SK-N-SH treated with all-trans-retinoic acid at 6 μM for 48 hours (cell line): ENCODE measurements around the gene HOXA2.

ENCODE experiments used
- CSDC2 ChIP-seq: fragments of 250-450 bp; sonication (Bioruptor Pico); IDR thresholded peaks from 2 replicates; pipeline ENCODE4 v1.5.0; 2020; ENCODE audit warnings: mild to moderate bottlenecking, moderate library complexity
- TOX ChIP-seq: fragments of 250-450 bp; sonication (Bioruptor Pico); IDR thresholded peaks from 2 replicates; pipeline ENCODE4 v1.8.0; 2021; ENCODE audit warnings: mild to moderate bottlenecking, moderate library complexity, borderline replicate concordance
- ZC3H10 ChIP-seq: fragments of 250-450 bp; sonication (Bioruptor Pico); IDR thresholded peaks from 2 replicates; pipeline ENCODE4 v1.5.1; 2021; ENCODE audit warnings: mild to moderate bottlenecking, moderate library complexity
- ZFP3 ChIP-seq: fragments of 250-450 bp; sonication (Bioruptor Pico); IDR thresholded peaks from 2 replicates; pipeline ENCODE4 v1.5.0; 2020; ENCODE audit warnings: mild to moderate bottlenecking, moderate library complexity
- ZFP30 ChIP-seq: fragments of 450-650 bp; formaldehyde crosslinking; IDR thresholded peaks from 2 replicates; pipeline ENCODE4 v1.5.0; 2022; ENCODE audit warnings: mild to moderate bottlenecking, moderate library complexity
- ZNF70 ChIP-seq: fragments of 450-650 bp; formaldehyde crosslinking; IDR thresholded peaks from 2 replicates; pipeline ENCODE4 v1.5.0; 2020; ENCODE audit warnings: mild to moderate bottlenecking, moderate library complexity
- ZNF8 ChIP-seq: fragments of 450-650 bp; formaldehyde crosslinking; IDR thresholded peaks from 2 replicates; pipeline ENCODE4 v1.5.0; 2020; ENCODE audit warnings: mild to moderate bottlenecking, moderate library complexity
- TF ChIP-seq, protein P1 (sequence below): fragments of 250-450 bp; sonication (Bioruptor Pico); IDR thresholded peaks from 2 replicates; pipeline ENCODE4 v1.8.0; 2020; ENCODE audit warnings: mild to moderate bottlenecking, moderate library complexity, borderline replicate concordance
- TF ChIP-seq, protein P2 (sequence below): fragments of 250-450 bp; sonication (Bioruptor Pico); IDR thresholded peaks from 2 replicates; pipeline ENCODE4 v1.5.1; 2021; ENCODE audit warnings: mild to moderate bottlenecking, moderate library complexity

DNA sequence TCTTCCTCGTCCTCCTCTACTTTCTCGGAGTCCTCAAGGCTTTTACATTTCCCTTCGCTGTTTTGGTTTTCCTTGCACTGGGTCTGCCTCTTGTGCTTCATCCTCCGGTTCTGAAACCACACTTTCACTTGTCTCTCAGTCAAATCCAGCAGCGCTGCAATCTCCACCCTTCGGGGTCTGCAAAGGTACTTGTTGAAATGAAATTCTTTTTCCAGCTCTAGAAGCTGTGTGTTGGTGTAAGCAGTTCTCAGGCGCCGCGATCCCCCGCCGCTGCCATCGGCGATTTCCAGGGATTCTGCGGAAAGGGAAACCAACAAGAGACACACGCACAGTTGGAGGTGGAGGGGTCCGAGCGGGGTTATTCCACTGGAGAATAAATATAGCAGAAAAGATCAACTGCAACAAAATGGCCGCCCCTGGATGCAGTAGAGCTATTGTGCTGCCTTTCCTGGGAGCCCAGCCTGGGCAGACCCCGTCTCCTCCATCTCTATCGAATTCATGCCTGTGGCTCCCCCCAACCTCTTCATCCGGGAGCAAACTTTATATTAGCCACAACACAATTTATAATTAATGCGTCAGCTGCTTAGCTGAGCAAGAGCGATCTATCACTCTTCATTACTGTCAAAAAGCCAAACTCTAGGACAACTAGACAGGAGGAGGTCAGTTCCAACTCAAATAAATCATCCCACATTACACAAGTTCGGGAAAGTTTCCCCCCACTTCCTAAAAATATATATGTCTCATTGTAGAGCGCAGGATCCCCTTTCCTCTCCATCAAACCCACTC lies 1.1 kb downstream of the HOXA2 start:
- TF ChIP-seq, protein P1, sequence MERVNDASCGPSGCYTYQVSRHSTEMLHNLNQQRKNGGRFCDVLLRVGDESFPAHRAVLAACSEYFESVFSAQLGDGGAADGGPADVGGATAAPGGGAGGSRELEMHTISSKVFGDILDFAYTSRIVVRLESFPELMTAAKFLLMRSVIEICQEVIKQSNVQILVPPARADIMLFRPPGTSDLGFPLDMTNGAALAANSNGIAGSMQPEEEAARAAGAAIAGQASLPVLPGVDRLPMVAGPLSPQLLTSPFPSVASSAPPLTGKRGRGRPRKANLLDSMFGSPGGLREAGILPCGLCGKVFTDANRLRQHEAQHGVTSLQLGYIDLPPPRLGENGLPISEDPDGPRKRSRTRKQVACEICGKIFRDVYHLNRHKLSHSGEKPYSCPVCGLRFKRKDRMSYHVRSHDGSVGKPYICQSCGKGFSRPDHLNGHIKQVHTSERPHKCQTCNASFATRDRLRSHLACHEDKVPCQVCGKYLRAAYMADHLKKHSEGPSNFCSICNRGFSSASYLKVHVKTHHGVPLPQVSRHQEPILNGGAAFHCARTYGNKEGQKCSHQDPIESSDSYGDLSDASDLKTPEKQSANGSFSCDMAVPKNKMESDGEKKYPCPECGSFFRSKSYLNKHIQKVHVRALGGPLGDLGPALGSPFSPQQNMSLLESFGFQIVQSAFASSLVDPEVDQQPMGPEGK, result no peak
- TF ChIP-seq ZNF8 (no peak), ZNF70 (CRISPR knock-in tag) (no peak), TOX (CRISPR knock-in tag) (no peak), CSDC2 (CRISPR knock-in tag) (no peak), ZFP3 (no peak), ZFP30 (no peak), ZC3H10 (CRISPR knock-in tag) (no peak)
- TF ChIP-seq, protein P2, sequence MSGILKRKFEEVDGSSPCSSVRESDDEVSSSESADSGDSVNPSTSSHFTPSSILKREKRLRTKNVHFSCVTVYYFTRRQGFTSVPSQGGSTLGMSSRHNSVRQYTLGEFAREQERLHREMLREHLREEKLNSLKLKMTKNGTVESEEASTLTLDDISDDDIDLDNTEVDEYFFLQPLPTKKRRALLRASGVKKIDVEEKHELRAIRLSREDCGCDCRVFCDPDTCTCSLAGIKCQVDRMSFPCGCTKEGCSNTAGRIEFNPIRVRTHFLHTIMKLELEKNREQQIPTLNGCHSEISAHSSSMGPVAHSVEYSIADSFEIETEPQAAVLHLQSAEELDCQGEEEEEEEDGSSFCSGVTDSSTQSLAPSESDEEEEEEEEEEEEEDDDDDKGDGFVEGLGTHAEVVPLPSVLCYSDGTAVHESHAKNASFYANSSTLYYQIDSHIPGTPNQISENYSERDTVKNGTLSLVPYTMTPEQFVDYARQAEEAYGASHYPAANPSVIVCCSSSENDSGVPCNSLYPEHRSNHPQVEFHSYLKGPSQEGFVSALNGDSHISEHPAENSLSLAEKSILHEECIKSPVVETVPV, result no peak
